Measurements from ENCODE around the gene PNKP. TPM values are rescaled to one million over a fixed set of nuclear protein-coding genes. Genes with fewer than 3 reads are reported as not detected.
"Not testable (repeated sequence)": the region's sequence is repeated elsewhere in the genome, so short reads cannot be mapped to it uniquely, and the experiment has no call there.

Gene PNKP
- total RNA-seq, 1 donor from 2014 or later = 81.3 TPM

GRCh38 chr19:49823472-49823871 is 43.9 kb downstream of the PNKP start:
- no peak for TF ChIP-seq CTCF (IDR thresholded peaks at IDR 0.05; ENCODE audit: partially characterized antibody, unreplicated experiment)
- no peak for DNase-seq
- Mint-ChIP-seq H3K27ac (ENCODE audit: unreplicated experiment) (no peak overlapping the region), H3K27me3 (ENCODE audit: unreplicated experiment) (peaks cover 5% of the 10 kb centered on the region), H3K4me1 (ENCODE audit: low read depth, unreplicated experiment) (peaks cover 5% of the 10 kb centered on the region), H3K36me3 (ENCODE audit: unreplicated experiment) (no peaks in the 10 kb centered on the region), H3K9me3 (ENCODE audit: unreplicated experiment) (peaks cover 2% of the 10 kb centered on the region), H3K4me3 (ENCODE audit: unreplicated experiment) (peak overlapping the region; percentile 21)

GRCh38 chr19:49820125-49820524 is 47.3 kb downstream of the PNKP start:
- no peak overlapping the region for H3K4me3 Mint-ChIP-seq (ENCODE audit: unreplicated experiment)
- H3K27me3 Mint-ChIP-seq (ENCODE audit: unreplicated experiment) = peaks cover 4% of the 10 kb centered on the region

GRCh38 chr19:49819452-49820115 is 47.8 kb downstream of the PNKP start:
- H3K36me3 Mint-ChIP-seq (ENCODE audit: unreplicated experiment); H3K27me3 Mint-ChIP-seq (ENCODE audit: unreplicated experiment); H3K9me3 Mint-ChIP-seq (ENCODE audit: unreplicated experiment); DNase-seq; H3K4me1 Mint-ChIP-seq (ENCODE audit: low read depth, unreplicated experiment): not testable (repeated sequence)
- H3K4me3 Mint-ChIP-seq (ENCODE audit: unreplicated experiment) = peak overlapping the region; percentile 97
- H3K27ac Mint-ChIP-seq (ENCODE audit: unreplicated experiment) = peak overlapping the region; percentile 75

More at GRCh38 chr19:49820125-49820524, 47.3 kb downstream of the PNKP start:
- peaks cover 3% of the 10 kb centered on the region for H3K4me1 Mint-ChIP-seq (ENCODE audit: low read depth, unreplicated experiment)
- H3K9me3 Mint-ChIP-seq (ENCODE audit: unreplicated experiment) = no peaks in the 10 kb centered on the region
- no peak for DNase-seq
- TF ChIP-seq CTCF (IDR thresholded peaks at IDR 0.05; ENCODE audit: partially characterized antibody, unreplicated experiment) = no peak
- no peaks in the 10 kb centered on the region for H3K36me3 Mint-ChIP-seq (ENCODE audit: unreplicated experiment)
- no peak overlapping the region for H3K27ac Mint-ChIP-seq (ENCODE audit: unreplicated experiment)

- no peak for TF ChIP-seq CTCF (IDR thresholded peaks at IDR 0.05; ENCODE audit: partially characterized antibody, unreplicated experiment)
- Mint-ChIP-seq H3K4me1 (ENCODE audit: low read depth, unreplicated experiment) (peaks cover 3% of the 10 kb centered on the region), H3K36me3 (ENCODE audit: unreplicated experiment) (no peaks in the 10 kb centered on the region), H3K9me3 (ENCODE audit: unreplicated experiment) (no peaks in the 10 kb centered on the region), H3K4me3 (ENCODE audit: unreplicated experiment) (peak overlapping the region; percentile 97), H3K27me3 (ENCODE audit: unreplicated experiment) (peaks cover 6% of the 10 kb centered on the region), H3K27ac (ENCODE audit: unreplicated experiment) (peak overlapping the region; percentile 78)
- no peak for DNase-seq
These were observed 48.6 kb downstream of the PNKP start for GRCh38 chr19:49818649-49819370.

- DNase-seq = peak; percentile 90
- Mint-ChIP-seq H3K4me3 (ENCODE audit: unreplicated experiment) (peak within 1 kb of the TSS; percentile 97), H3K4me1 (ENCODE audit: low read depth, unreplicated experiment) (peaks cover 3% of the 10 kb centered on the region), H3K9me3 (ENCODE audit: unreplicated experiment) (peaks cover 2% of the 10 kb centered on the region), H3K36me3 (ENCODE audit: unreplicated experiment) (no peaks in the 10 kb centered on the region), H3K27ac (ENCODE audit: unreplicated experiment) (peak within 1 kb of the TSS; percentile 97), H3K27me3 (ENCODE audit: unreplicated experiment) (peaks cover 6% of the 10 kb centered on the region)
- peak; percentile 30 for TF ChIP-seq CTCF (IDR thresholded peaks at IDR 0.05; ENCODE audit: partially characterized antibody, unreplicated experiment)
These were observed 49.3 kb downstream of the PNKP start, which contains the start of gene MED25 for GRCh38 chr19:49817964-49818648. MED25 (plus strand) TSS chr19:49818289; CDS start chr19:49818342, 53 bp downstream.
